ENCODE data around the gene CCDC12. TPM values are rescaled to one million over a fixed set of nuclear protein-coding genes. Genes with fewer than 3 reads are reported as not detected.

The CCDC12 gene
- 30.8 and 43.5 TPM in 2 replicates for total RNA-seq

GRCh38 chr3:46976326-46977190, at the start of gene CCDC12:
CCDC12 (minus strand) TSS chr3:46976745; CDS start chr3:46976732, 13 bp downstream.

DNA sequence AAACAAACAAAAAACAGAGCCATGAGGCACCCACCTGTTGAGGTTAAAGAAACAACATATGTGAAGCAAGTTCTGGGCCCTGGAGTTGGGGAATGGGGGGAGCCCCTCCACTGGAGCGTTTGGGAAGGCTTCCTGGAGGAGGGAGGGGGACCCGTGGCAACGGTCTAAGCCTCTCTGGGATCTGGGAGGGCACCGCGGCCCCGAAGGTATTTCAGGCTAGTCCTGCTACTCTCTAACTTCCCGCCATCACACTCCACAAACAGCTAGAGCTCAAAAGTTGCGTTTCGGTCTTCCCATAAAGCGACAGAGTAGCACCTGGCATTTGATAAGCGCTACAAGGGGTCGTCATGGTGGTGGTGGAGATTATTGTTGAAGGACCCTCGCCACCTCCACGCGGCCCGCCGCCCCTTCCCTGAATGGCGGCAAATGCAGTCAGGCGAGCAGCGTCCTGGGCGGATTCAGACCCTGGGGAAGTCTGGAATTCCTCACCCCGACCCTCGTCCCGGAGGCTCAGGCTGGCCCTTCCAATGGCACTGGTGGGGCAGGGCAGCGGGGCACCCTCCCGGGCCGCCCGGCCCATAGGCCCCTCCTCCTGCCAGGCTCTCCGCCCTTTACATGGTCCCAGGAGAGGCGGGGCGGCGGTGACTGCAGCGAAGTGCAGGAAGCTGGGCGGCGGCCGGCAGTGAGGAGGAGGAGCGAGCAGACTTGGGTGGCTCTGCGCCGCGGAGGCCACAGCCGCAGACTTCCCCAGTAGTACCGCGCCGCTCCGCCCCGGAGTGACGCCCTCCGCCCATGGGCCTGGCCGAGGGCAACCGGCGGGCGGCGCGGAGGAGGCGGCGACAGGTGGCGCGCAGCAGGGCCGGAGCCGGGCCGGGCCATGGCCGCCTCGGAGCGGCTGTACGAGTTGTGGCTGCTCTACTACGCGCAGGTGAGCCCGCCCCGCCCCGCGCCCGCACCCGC, 2.7 kb upstream of the CCDC12 start, which contains the start of gene NBEAL2:
Gene NBEAL2 (plus strand): TSS at position 682 of the 960 bp plus-strand sequence. CDS start 196 bp downstream, at position 878.

DNA sequence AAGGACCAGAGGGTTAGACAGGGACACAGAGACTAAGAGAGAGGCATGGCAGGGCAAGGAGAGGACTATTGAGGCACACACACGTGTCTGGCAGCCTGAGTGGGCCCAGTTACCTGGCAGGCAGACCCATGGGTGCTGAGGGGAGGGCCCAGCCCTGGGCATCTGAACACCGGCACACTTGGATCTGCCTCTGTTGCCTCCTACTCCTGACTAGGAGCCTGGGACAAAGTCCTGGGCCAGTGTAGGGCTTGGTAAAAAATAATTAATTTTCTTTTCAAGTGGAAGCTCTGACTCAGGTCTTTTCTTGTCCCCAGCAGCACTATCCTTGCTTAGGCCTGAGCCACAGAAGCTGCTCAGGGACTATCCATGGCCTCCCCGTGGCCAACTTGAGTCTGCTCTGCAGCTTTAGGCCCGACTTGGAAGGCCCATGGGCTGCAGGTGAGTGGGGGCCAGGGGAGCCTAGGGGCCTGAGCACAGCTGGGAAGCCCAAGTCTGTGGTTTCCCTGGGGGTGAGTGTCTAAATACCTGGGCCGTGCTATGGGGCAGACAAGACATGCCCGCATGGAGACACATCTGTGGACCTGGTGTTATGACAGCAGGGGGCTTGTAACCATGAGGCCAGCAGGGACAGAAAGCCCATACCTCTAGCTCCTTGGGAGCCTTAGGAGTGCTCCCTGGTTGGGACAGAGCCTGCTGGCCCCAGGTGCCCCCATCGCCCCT, 99.0 kb downstream of the CCDC12 start, which contains the start of gene PTH1R:
Gene PTH1R (plus strand): TSS at position 316 of the 720 bp plus-strand sequence. CDS start 5,839 bp downstream, outside the sequence.

Other genes starting within 250 kb of the CCDC12 start
- gene MYL3, start 113.3 kb downstream of the CCDC12 start, total RNA-seq: not detected in 2 replicates
- 0.06 and 0.13 TPM in 2 replicates for gene PTH1R, start 99.0 kb downstream of the CCDC12 start, total RNA-seq
- 3.7 and 5.0 TPM in 2 replicates for gene NBEAL2, start 2.9 kb upstream of the CCDC12 start, total RNA-seq
- gene SETD2, start 187.4 kb upstream of the CCDC12 start, total RNA-seq: 24.6 and 33.8 TPM in 2 replicates

Data from aortic smooth muscle cell (primary cell).